Measurements from ENCODE around the gene DAP.
"Not testable (repeated sequence)": the region's sequence is repeated elsewhere in the genome, so short reads cannot be mapped to it uniquely, and the experiment has no call there.

DAP gene

DNA sequence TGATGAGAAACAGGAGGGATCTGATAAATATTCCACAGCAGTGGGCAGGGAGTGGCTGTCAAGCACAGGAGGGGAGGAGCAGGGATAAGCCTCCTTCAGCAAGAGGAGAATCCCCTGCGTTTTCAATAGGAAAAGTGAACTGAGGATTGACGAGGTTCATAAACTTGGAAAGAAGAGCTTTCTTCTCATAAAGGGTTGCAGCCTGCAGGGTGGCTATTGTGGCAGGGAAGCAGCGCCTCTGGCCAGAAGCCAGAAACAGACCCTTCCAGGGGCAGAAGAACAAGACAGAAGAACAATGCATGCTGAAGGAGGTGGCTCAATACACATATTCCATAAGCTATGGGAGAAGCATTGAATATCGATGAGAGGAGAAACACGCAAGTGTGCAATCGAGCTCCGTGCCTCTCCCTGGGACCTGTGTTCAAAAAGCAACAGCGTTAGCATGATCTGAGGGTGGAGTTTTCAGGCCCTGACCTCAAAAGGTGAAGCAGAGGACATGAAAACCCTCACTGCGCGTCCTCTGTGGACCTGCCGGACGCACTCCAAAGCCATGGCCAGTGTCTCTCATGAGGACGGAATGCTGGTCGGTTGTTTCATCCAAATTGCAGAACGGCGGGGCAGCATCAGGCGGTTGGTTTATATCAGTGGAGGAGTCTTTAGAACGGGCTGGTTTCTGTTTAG, 129.6 kb downstream of the DAP start:
- DNase-seq (ENCODE audit: low read depth), result no peak

DNA sequence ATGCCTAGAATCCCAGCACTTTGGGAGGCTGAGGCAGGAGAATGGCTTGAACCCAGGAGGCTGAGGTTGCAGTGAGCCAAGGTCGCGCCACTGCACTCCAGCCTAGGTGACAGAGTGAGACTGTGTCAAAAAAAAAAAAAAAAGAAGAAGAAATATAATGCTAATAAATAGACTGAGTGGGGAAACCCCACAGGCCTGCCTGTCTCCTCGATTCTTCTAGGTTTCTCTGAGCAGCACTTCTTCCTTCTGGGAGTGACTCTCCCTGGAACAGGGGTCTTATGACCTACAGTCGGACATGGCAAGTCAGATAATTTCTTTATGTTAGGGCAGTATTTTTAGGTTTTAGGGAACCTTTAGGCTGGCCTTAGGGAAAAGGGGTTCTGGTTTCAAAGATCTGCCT, 130.3 kb downstream of the DAP start:
- DNase-seq (ENCODE audit: low read depth), result not testable (repeated sequence)

DNA sequence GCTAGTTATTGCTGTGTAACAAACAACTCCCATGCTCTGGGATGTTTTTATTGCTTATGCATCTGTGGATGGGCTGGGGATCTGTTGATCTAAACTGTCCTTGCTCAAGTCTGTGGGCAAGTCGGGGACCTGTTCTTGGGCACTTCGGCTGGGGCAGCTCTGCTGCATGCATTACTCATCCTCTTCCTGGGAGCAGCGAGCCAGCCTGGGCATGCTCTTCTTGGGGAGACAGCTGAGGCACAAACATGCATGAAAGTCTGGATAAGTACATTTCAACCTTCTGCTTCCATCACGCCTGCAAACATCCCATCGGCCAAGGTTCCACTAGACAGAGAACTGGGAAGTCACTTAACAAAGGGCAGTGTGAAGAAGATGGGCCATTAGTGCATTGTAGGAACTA, 130.9 kb downstream of the DAP start:
- DNase-seq (ENCODE audit: low read depth), result no peak

DNA sequence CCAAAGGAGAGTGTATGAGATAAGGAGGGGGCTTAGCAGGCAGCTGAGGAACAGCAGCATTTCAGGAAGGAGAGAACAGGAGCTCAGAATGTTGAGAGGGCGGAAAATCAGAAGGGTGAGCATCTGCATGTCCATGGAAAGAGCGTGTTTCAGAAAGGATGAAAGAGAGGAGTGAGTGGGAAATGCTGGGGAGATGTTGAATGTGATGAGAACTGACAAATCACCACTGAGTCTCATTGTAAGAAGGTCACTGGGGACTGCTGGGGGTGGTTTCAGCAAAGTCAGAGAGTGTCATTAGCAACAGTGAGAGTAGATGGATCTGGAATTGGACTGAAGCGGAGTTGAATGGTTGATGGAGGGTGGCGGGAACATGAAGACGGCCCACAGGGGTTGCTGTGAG, 131.4 kb downstream of the DAP start:
- DNase-seq (ENCODE audit: low read depth), result no peak
